HG03097 (cell line): ENCODE measurements around the gene BMS1.
"Not testable (repeated sequence)": the region's sequence is repeated elsewhere in the genome, so short reads cannot be mapped to it uniquely, and the experiment has no call there.

Experiments
- ATAC-seq: cut with Tn5 transposase; IDR thresholded peaks from one replicate; pipeline ENCODE4 v1.9.1; 2021; ENCODE audit not compliant: unreplicated experiment, low FRiP score

Gene BMS1

DNA sequence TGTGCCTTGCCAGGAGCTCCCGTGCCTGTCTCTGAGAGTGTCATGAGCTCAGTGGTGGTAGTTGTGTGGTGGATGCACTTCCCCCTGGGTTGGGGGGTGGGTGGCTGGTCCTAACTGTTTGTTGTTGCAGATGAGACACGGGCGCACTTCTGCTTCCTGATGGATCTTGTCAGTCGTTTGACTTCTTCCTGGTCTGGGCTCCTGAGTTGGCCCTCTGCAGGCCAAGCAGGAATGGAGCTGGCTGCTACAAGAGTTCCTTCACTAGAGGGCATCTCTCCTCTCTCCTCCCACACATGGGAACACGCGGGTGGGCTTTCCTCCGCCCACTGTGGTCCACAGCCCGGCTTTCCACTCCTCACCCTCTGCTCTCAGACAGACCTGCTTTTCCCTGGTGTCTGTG lies 82.0 kb downstream of the BMS1 start:
- no peak for ATAC-seq

DNA sequence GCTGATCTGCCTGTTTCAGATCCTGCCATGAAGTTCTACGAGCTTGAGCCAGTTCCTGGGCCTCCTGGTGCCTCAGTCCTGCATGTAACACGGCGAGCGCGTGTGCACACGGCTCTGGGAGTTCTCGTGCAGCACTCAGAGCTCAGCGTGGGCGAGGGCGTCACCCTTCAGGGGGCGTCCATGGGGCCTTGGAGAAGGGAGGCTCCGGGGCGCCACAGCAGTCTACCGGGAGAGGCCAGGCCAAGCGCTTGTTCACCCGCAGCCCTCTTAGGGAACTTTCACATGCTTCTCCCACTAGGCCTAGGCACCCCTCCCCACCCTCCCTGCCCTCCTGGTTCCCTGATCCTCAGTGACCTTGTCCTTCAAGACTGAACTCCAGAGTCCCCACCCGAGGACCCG lies 83.1 kb downstream of the BMS1 start:
- ATAC-seq: no peak

DNA sequence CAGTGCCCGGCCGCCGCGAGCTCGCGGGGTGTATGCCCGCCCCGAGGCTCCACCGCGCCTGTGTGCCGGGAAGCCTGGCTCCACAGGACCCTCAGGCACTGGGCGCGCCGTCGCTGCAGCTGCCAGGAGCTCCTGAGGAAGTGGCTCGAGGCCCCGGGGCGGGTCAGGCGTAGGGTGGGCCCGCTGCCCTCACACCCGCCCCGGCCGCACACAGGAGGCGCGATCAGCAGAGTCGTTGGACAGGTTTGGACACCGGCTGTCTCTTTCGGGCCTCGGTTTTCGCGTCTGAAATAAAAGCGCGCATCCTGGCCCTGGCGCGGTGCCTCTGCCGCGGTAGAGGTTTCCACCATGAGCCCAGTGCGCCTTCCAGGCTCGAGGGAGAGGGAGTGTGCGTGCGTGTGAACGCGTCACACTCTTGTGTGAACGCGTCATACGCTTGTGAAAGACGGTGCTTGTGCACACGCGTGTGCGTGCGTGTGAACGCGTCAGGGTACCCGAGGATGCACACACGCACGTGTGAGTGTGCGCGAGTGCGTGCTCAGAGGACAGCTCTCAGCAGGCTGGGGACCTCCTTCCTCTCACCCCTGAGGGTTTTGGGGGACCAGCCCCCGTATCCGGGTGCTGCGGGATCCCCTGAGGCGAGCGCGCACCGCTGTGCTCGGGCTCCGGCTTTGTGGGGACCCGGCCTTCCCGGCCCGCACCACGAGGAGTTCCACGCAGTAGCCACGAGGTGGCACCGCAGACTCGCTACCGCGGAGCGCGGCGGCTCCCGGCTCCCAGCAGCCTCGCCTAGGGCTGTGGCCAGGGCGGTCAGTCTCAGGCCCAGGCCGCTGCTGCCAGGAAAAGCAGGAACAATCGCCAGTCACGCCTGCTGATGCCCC lies 83.8 kb downstream of the BMS1 start:
- ATAC-seq: no peak

DNA sequence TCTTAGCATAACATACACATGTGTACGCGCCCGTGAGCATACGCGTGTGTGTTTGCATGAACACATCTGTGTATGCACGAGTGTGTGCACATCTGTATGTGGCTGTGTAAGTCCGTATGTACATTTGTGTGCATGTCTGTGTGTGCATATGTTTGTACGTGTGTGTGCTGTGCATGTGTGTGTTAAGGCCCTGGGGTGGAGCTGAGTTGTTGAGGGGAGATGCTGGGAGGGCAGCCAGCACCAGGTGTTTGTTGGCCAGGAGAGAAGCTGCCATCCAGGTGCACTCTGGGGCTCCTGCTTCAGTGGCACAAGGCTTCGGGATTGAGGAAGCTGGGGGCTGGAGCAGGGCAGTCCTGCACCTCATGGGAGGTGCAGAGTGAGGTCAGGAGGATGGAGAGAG lies 85.0 kb downstream of the BMS1 start:
- no peak for ATAC-seq

DNA sequence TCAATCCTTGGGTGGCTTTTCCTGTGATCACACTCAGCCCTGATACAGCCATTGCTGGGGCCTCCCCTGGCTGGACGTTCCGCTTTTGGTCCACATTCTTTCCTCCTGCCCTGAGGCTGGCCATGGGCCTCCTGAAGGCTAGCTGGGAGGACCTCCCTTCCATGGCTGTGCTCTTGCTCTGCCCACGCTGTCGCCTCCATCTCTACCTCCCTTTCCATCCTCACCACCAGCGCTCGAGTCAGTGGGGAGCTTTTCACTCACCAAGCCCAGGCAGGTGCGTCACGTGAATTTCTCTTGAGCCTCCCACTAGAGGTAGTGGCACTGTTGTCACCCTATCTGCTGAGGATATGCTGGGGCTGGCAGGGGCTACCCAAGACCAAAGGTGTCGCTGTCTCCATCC lies 85.9 kb downstream of the BMS1 start:
- no peak for ATAC-seq

DNA sequence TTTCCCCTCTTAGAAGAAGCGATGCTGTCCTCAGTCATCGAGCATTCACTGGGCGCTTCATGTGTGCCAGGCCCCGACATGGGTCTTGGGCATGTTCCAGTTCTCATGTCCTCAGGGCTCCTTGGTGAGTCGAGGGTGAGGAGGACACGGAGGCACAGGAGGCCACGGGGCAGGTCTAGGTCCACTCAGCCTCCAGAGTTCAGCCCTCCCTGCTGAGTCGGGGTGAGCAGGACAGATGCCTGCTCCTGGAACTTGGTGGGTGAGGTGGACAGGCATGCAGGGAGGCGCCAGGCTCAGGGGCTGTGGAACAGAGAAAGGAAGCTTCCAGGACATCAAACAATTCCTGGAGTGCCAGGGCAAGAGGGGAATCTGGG lies 87.4 kb downstream of the BMS1 start:
- ATAC-seq: no peak

DNA sequence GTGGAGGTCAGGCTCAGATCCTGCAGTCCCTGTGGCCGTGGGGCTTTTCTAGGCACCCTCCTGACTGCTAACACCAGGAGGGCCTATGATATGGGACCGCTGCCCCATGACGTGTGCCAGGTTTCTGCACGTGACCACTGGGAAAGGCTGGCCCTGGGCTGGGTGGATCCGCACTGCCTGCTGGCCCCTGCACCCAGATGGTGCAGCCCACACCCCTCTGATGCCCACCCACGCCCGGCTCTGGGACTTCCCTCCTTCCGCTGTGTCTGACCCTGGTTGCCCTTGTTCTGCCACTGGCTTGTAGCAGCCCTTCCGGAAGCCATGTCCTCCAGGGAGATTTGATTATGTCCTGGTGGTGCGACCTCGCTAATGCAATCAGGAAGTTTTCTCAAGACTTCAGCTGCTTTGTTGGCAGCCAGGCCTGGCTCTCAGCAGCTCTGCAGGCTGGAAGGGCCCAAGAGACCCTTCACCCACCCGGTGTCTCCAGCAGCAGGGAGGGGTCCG lies 88.6 kb downstream of the BMS1 start:
- ATAC-seq: not testable (repeated sequence)

DNA sequence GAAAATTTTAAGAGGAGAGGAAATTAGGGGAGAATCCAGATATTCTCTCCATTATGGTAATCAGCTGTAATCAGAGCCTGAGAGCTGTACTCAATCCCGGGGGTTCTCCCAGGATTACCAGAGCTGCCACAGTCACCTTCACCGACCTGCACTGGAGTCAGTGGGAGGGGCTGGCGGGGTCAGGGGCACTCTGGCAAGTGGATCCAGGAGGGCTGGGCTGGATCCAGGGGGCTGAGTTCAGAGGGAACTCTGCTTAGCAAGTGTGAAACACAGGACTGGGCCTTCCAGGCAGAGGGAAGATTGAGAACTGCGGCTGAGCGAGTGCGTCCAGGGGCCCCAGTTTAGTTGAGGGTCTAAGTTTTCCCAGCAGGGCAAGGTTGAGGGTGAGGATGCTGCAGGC lies 89.2 kb downstream of the BMS1 start:
- no peak for ATAC-seq

DNA sequence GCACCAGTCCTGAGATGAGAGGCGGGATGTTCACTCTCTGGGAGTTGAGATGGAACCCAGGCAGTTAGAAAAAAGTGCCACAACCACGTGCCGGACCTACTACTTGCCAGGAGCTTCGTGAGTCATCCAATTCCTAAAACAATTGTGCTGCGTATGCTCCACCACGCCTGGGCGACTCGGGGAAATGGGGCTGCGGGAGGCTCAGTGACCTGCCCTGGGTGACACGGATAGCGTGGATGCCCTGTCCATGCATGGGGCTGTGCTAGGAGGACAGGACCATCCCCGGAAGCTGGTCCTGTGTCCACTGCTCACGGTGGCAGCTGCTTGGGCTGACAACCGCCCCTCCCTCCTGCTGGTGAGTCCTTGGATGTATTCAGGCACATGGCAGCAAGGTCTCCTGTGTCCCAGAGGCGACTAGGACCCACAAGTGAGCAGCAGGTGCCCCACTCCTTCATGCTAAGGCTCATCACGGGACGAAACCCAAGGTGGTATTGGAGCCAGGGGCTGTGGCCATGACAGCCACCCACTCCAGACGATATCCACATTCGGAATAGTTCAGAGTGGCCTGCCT lies 90.4 kb downstream of the BMS1 start:
- no peak for ATAC-seq

DNA sequence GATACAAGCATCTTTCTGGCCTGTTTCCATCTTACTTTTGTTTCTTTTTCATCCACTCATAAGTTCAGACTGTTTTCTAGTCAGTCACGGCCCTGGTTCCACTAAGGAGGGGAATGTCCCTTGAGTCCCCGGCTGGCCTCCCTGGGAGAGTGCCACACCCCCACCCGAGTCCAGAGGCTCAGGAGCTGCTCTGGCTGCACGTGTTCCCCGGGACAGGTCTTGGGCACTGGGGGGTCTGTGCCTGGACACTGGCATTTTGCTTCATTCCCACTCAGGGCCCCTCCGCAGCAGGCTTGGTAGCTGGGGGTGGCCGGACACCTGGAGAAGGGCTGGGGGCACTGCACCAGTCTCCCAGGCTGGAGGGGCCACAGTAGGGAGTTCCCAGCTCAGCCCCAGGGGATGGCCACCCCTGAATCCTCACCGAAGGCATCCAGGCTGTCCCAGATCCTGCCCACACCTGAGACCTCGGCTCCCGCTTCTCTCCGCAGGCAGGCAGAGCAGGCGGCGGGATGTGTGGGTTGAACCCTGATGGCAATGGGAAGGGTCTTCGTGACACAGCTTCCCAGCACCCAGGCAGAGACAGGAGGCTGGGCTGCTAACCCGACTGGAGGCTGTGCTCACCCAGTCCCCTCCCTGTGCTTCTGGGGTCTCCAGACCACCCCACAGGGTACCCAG lies 92.3 kb downstream of the BMS1 start:
- ATAC-seq: no peak

DNA sequence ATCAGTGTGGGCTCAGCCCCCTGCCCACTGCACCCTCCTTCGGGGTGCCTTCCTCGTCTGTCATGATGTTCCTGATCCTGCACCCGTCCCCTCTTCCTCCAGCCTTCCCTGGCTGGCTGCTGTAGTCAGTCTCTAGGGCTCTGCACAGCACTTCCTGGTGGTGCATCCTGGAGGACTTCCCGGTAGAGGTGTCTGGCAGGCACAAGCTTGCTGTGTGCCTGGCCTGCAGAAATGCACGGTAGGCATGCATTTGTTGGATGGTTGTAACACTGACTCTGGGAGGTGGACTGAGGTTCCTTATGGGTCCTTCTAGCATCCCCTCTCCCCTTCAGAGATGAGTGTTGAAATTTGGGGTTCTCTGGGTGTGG lies 92.8 kb downstream of the BMS1 start:
- no peak for ATAC-seq

DNA sequence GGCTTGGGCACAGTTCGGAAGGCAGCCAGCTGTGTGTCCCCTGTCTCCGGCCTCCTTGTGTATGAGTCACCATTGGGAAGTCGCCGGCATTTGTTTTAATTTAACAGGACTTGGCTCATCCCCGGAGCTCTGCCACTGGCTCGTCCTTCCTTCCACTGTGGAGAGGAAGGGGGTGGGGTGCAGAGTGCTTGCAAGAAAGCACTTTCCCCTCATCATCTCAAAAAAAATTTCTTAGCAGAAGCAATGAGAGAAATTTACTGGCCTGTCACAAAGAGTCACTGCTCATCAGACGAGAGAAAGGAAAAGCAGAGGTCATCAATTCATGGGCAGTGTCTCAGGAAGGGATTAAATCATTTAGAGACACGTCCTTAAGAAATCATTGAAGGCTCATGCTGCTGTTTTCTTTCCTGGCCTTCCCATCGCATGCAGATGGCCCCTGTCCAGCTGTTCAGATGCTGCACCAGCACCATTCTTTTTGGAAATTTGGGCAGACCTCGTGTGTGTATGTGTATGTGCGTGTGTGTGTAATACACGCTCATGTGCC lies 93.3 kb downstream of the BMS1 start:
- ATAC-seq: no peak

DNA sequence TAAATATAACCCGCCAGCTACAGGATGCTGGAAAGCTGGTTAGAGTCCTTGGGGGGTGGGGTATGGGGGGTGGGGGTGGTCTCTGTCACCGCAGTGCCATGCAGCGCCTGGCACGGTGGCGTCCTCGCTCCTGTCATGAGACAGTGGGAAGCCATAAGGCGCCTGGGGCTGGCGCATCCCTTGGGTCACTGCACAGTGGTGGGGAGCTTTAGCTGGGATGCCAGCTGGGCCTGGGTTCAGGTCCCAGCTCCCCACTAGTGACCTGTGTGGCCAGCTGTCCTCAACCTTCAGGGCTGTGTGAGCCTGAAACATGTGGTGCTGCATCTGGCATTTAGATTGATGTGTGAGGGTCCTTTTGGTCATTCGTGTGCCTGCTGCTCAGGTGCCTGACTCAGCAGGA lies 93.9 kb downstream of the BMS1 start:
- ATAC-seq: no peak

DNA sequence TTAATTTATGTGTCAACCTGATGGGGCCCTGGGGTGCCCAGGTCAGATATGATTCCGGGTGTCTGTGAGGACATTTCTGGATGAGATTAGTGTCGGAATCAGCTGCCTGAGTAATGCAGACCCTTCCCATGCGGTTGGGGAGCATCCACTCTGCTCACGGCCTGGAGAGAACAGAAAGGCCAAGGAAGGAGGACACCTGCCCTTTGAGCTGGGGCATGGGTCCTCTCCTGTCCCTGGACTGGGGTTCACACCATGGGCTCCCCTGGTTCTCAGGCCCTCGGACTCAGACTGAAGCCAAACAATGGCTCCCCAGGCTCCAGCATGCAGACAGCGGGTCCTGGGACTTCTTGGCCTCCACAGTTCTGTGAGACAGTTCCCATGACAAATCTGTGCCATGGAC lies 94.3 kb downstream of the BMS1 start:
- no peak for ATAC-seq

DNA sequence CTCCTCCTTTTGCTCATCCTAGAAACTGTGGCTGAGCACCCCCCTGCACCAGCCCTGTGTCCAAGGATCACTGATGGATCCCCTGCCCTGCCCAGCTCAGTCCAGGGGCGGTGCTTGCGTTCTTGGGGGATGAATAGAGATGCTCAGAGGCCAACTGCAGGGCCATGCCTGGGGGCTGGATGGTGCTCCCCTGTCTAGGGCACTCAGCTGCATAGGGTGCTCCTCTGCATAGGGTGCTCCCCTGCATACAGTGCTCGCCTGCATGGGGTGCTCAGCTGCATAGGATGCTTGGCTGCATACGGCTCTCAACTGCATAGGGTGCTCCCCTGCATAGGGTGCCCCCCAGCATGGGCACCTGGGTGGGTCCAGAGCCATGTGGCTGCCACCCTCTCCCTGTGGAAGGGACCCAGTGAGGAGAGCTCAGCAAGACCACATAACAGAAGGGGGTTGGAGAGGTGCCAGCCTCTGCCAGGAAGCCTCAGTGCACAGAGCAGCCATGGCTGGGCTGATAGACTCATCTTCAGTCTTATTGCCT lies 95.0 kb downstream of the BMS1 start:
- ATAC-seq: no peak

DNA sequence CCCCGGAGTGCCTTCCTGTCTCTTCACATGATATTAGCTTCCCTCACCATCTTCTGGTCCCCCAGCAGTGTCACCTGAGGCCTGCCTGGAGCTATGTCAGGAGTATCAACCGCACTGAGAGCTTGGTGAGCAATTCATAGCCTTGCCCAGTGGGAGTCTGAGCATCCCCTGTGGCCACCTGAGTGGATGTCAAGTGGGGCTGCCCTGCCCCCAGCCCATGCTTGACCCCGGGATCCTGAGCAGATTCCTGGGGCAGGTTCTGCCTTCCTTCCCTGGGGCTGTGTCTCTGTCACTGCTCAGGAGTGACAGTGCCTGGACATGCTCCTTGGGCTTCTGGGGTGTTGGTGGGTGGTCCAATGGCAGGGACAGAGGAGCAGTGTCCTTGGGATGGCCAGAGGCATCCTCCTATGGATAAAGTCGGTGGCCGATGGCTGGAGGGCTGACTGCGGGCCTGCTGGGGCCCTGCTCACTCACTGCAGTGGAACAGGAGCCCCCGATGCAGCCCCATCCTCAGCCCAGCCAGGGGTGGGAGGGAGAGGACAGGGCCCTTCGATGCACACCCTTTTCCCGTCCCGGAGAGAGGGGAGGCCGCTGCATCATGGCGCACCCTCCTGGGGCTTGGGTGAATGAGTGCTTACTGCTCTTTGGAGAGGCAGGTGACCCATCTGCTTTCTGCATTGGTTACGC lies 95.7 kb downstream of the BMS1 start:
- no peak for ATAC-seq

DNA sequence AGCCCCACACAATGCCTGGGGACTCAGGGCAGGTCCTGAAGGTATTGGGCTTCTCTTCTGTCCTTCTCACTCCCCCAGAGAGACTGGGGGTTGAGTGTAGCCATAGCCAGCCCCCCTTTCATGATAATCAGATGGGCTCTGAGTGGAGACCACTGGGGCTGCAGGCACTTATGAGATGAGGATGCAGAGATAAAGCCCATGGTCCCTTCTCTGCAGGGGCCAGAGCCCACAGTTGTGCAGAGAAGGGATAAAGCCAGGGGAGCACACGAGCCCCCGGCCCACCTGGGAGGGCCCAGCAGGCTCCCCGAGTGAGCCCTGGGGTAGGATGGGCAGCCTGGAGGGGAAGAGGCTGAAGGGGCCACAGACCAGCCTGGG lies 96.2 kb downstream of the BMS1 start:
- no peak for ATAC-seq

DNA sequence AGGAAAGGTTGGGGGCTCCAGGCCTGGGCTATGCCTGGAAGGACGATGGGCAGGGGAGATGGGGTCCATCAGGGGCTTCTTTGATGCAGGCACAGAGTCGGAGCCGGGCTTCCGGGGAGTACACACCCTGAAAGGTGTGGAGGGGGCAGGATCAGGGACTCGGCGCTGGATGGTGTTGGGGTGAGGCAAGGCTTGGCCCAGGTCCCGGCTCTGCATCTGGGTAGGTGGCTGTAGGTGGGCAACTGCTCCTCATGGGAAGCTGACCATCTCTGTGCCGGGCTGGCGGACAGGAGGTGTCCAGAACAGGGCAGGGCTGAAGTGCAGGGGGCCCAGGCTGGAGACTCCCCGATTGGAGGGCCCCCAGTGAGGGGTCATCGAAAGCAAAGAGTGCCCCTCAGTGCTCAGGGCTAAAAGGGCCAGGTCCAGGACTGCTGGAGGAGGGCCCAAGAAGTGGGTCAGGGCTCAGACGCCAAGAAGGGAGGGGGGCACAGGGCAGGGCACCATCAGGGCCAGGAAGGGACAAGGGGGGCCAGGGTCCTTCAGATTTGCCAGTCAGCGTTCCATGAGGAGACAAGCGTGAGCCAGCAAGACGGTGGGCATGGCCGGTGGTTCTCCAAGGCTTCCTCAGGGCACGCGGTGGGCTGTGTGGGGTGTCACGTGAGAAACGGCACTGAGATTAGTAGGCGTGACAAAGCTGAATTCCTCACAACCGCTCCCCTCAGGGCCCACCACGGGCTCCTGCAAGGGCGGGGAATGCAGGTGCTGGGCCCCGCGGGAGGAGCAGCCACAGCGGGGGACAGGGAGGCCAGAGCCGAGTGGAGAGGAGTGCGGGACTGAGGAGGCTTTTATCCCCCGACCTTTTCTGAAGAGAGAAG lies 97.0 kb downstream of the BMS1 start:
- no peak for ATAC-seq

DNA sequence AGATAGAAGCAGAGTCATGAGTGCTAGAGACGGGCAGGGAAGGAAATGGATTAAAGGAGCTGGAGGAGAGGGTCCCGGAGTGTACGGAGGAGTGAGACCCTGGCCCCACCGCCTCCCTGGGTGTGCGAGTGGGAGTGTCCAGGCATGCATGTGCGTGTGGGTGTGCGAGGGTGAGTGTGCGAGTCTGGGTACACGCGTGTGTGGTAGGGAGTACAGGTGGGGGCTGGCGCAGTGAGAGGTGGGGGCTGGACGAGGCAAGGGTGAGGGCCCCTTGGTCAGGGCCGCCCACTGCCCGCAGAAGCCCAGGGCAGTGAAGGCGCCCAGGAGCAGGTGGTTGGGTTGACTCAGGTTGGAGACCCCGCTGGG lies 97.6 kb downstream of the BMS1 start:
- no peak for ATAC-seq

DNA sequence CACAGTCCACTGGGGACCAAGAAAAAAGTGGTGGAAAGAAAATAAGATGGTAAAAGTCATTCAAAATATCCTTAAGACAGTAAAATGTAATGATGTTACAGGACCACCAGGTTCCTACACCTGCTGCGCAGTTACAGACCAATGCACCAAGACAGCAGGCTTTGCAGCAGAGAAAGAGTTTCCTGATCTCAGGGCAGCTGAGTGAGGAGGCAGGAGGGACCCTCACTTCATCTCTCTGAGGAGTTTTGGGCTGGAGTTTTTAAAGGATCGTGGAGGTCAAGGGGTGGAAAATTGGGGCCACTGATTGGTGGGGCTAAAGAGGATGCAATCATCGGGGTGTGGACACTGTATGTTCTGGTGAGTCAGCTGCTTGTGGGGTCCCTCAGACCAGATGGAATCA lies 100.0 kb downstream of the BMS1 start:
- no peak for ATAC-seq
